GM23248 (cell line): ENCODE data around the gene PCDHB9. TPM values are rescaled to one million over a fixed set of nuclear protein-coding genes. Genes with fewer than 3 reads are reported as not detected.
A peak's percentile ranks its signal among the peaks of the same experiment; 100 is the strongest.
"Not testable (repeated sequence)": the region's sequence is repeated elsewhere in the genome, so short reads cannot be mapped to it uniquely, and the experiment has no call there.

Source experiments
- DNase-seq: peaks from one replicate; pipeline ENCODE4 v3.0.0-alpha.2; 2015
- H2AFZ ChIP-seq: fragments of 200-600 bp; sonication (generic); 2 replicates; pipeline ENCODE4 v1.6.1; 2016; ENCODE audit warnings: antibody characterized with exemption
- H3F3A ChIP-seq: fragments of 200-600 bp; sonication (generic); 2 replicates; pipeline ENCODE4 v1.6.1; 2016; ENCODE audit warnings: mild to moderate bottlenecking, antibody characterized with exemption, mixed run types; ENCODE audit not compliant: insufficient read depth
- H3K27ac ChIP-seq: fragments of 200-600 bp; sonication (generic); 2 replicates; pipeline ENCODE4 v1.5.1; 2016; ENCODE audit warnings: mild to moderate bottlenecking
- H3K27me3 ChIP-seq: fragments of 200-600 bp; sonication (generic); replicated peaks from 2 replicates; pipeline ENCODE4 v1.6.1; 2016; ENCODE audit warnings: mild to moderate bottlenecking; ENCODE audit not compliant: insufficient read depth
- H3K36me3 ChIP-seq: fragments of 200-600 bp; sonication (generic); 2 replicates; pipeline ENCODE4 v1.6.1; 2016; ENCODE audit warnings: low read depth, mild to moderate bottlenecking
- H3K4me1 ChIP-seq: fragments of 200-600 bp; sonication (generic); 2 replicates; pipeline ENCODE4 v1.6.1; 2016; ENCODE audit warnings: mild to moderate bottlenecking; ENCODE audit not compliant: insufficient read depth
- H3K4me2 ChIP-seq: fragments of 200-600 bp; sonication (generic); one replicate; pipeline ENCODE4 v1.6.1; 2016; ENCODE audit warnings: mild to moderate bottlenecking; ENCODE audit not compliant: unreplicated experiment
- H3K4me3 ChIP-seq: fragments of 200-600 bp; sonication (generic); 2 replicates; pipeline ENCODE4 v1.5.1; 2016; ENCODE audit warnings: mild to moderate bottlenecking
- H3K79me2 ChIP-seq: fragments of 200-600 bp; sonication (generic); 2 replicates; pipeline ENCODE4 v1.6.1; 2016; ENCODE audit warnings: mild to moderate bottlenecking; ENCODE audit not compliant: insufficient read depth
- H3K9ac ChIP-seq: fragments of 200-600 bp; sonication (generic); 2 replicates; pipeline ENCODE4 v1.6.1; 2016; ENCODE audit warnings: mild to moderate bottlenecking
- H3K9me2 ChIP-seq: fragments of 200-600 bp; sonication (generic); 2 replicates; pipeline ENCODE4 v1.6.1; 2016; ENCODE audit warnings: mixed run types, mild to moderate bottlenecking, moderate library complexity; ENCODE audit not compliant: insufficient read depth
- H3K9me3 ChIP-seq: fragments of 200-600 bp; sonication (generic); one replicate; pipeline ENCODE4 v1.6.1; 2017; ENCODE audit warnings: low read depth
- H4K20me1 ChIP-seq: fragments of 200-600 bp; sonication (generic); 2 replicates; pipeline ENCODE4 v1.6.0; 2016; ENCODE audit not compliant: insufficient read depth
- EZH2 ChIP-seq: fragments of 200-600 bp; sonication (generic); IDR thresholded peaks from 2 replicates; pipeline ENCODE4 v1.6.1; 2018; ENCODE audit warnings: antibody characterized with exemption, mild to moderate bottlenecking; ENCODE audit not compliant: insufficient read depth, poor library complexity, severe bottlenecking
- EZH2phosphoT487 ChIP-seq: fragments of 200-600 bp; sonication (generic); IDR thresholded peaks from 2 replicates; pipeline ENCODE4 v1.6.1; 2018; ENCODE audit warnings: antibody characterized with exemption, moderate library complexity, mild to moderate bottlenecking, low read depth; ENCODE audit not compliant: insufficient read depth
- WGBS, 2 experiments: methylation state at CpG; one replicate each; pipeline ENCODE4 v1.1.6; 2015 to 2017; ENCODE audit warnings: low lambda C conversion rate in 2 of 2, low coverage in 1 of 2; ENCODE audit errors: missing lambda C conversion rate in 2 of 2; 5-methylcytosine and 5-hydroxymethylcytosine counted together
- in situ Hi-C: fragments of 300-500 bp; cut with MboI; formaldehyde crosslinking; loops from 2 replicates; pipeline ENCODE4 v1.15.0; 2020
- polyA plus RNA-seq: library from polyadenylated mRNA; unstranded; fragments of >200 nt; fragmentation: Nextera tagmentation; extraction: Ambion mirVana; gene quantifications from 2 replicates; pipeline ENCODE4 v1.2.1, GENCODE V29; 2016
- total RNA-seq: library from RNA; depleted of rRNA; stranded (reverse); fragments of >200 nt; shearing (Covaris generic); gene quantifications from 2 replicates; pipeline ENCODE4 v1.2.3, GENCODE V29; 2014

The PCDHB9 gene
- total and polyA plus RNA-seq, 2 experiments from 2014 or later: 1.3 to 2.5 TPM

DNA sequence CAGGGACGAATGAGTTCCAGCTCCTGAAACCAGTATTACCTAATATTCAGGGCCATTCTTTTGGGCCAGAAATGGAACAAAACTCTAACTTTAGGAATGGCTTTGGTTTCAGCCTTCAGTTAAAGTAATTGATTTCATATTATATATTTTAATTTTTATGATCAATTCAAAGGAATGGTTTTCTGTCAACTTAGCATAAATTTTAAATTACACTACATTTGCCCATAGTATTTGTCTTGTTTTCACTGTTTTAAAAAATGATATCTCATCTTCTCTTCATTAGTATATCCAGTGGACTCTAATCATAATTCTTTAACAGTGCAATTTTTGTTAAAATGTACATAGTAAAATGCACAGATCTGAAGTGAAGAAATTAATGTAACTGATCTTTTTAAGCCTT, 6.6 kb upstream of the PCDHB9 start:
- WGBS, 2 experiments: 44% methylated on average over 1 of the region's 1 CpG
- H3K9me2 ChIP-seq: no peaks in the 10 kb centered on the region
- in situ Hi-C loops: loop anchor here (10.0 kb wide), 1 partner anchor 384 kb away; no protein-coding TSS in a partner anchor

DNA sequence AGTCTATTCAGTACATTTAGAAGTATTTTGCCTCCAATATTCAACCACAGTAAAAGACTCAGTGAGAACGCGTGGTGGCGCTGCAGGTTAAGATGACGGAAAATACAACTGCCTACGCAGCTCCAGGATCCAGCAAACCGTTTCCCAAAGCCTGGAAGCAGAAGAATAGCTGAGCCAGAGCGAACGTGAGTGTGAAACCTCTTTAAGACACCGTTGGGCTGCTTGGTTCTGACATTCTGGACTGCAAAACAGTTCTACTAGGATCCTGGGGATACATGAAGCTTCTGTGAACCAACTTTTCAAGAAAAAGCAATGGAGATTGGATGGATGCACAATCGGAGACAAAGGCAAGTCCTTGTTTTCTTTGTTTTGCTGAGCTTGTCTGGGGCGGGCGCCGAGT, 4.7 kb upstream of the PCDHB9 start, which contains the start of gene PCDHB16:
TSS of gene PCDHB16 (plus strand) at position 140 of the 400 bp plus-strand sequence. CDS start at position 313, 173 bp downstream.
- Histone ChIP-seq H2AFZ (peak within 1 kb of the TSS; percentile 87), H3K9ac (peak within 1 kb of the TSS; percentile 79), H4K20me1 (no peaks in the 10 kb centered on the region), H3K4me3 (peak within 1 kb of the TSS; percentile 76), H3K79me2 (no peaks in the 10 kb centered on the region), H3K4me1 (no peaks in the 10 kb centered on the region), H3K4me2 (peak within 1 kb of the TSS; percentile 53), H3K9me2 (no peaks in the 10 kb centered on the region), H3K27me3 (peaks cover 7% of the 10 kb centered on the region; the same call in 1 of the 2 replicates), H3F3A (no peaks in the 10 kb centered on the region), H3K36me3 (no peaks in the 10 kb centered on the region), H3K9me3 (no peaks in the 10 kb centered on the region), H3K27ac (peak within 1 kb of the TSS; percentile 45)
- TF ChIP-seq EZH2 (no peak), EZH2phosphoT487 (no peak)
- in situ Hi-C loops: loop anchor here (10.0 kb wide), 1 partner anchor 383 kb away; no protein-coding TSS in a partner anchor
- DNase-seq: peak; percentile 87
- WGBS, 2 experiments: 3% methylated on average over 13 of the region's 13 CpGs

More for the DNA sequence above, 6.6 kb upstream of the PCDHB9 start:
- Histone ChIP-seq H2AFZ (no peak overlapping the region), H4K20me1 (no peaks in the 10 kb centered on the region), H3K36me3 (no peaks in the 10 kb centered on the region), H3K4me2 (no peak overlapping the region), H3K4me1 (no peaks in the 10 kb centered on the region), H3K79me2 (no peaks in the 10 kb centered on the region), H3K9me3 (no peaks in the 10 kb centered on the region), H3K9ac (no peak overlapping the region), H3K27ac (no peak overlapping the region), H3F3A (no peaks in the 10 kb centered on the region), H3K4me3 (no peak overlapping the region), H3K27me3 (peaks cover 10% of the 10 kb centered on the region; the same call in 1 of the 2 replicates)
- no peak for TF ChIP-seq EZH2
- TF ChIP-seq EZH2phosphoT487: no peak
- DNase-seq: no peak

DNA sequence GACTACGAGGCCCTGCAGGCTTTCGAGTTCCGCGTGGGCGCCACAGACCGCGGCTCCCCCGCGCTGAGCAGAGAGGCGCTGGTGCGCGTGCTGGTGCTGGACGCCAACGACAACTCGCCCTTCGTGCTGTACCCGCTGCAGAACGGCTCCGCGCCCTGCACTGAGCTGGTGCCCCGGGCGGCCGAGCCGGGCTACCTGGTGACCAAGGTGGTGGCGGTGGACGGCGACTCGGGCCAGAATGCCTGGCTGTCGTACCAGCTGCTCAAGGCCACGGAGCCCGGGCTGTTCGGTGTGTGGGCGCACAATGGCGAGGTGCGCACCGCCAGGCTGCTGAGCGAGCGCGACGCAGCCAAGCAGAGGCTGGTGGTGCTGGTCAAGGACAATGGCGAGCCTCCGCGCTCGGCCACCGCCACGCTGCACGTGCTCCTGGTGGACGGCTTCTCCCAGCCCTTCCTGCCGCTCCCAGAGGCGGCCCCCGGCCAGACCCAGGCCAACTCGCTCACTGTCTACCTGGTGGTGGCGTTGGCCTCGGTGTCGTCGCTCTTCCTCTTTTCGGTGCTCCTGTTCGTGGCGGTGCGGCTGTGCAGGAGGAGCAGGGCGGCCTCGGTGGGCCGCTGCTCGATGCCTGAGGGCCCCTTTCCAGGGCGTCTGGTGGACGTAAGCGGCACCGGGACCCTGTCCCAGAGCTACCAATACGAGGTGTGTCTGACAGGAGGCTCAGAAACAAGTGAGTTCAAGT, 2.7 kb upstream of the PCDHB9 start:
- H3K4me1 ChIP-seq, H3K4me3 ChIP-seq, H4K20me1 ChIP-seq, H3K27me3 ChIP-seq, H3K9ac ChIP-seq, H3K27ac ChIP-seq, H3K9me2 ChIP-seq, DNase-seq, H3K36me3 ChIP-seq, H3K9me3 ChIP-seq, H3K4me2 ChIP-seq, H3F3A ChIP-seq, H2AFZ ChIP-seq, H3K79me2 ChIP-seq: not testable (repeated sequence)
- 30 to 34% methylated on average over 8 to 33 of the region's 69 CpGs for WGBS, 2 experiments
- in situ Hi-C loops: loop anchor here (10.0 kb wide), 1 partner anchor 381 kb away; no protein-coding TSS in a partner anchor

DNA sequence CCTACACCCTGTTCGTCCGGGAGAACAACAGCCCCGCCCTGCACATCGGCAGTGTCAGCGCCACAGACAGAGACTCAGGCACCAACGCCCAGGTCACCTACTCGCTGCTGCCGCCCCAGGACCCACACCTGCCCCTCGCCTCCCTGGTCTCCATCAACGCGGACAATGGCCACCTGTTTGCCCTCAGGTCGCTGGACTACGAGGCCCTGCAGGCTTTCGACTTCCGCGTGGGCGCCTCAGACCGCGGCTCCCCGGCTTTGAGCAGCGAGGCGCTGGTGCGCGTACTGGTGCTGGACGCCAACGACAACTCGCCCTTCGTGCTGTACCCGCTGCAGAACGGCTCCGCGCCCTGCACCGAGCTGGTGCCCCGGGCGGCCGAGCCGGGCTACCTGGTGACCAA, 1.7 kb downstream of the PCDHB9 start:
- not testable (repeated sequence) for H3K27me3 ChIP-seq, H3K9ac ChIP-seq, H3K4me3 ChIP-seq, H3K4me2 ChIP-seq, H2AFZ ChIP-seq, H3K36me3 ChIP-seq, DNase-seq, H3K4me1 ChIP-seq, H3K9me2 ChIP-seq, H3K27ac ChIP-seq, H3K9me3 ChIP-seq, H3F3A ChIP-seq, H3K79me2 ChIP-seq, H4K20me1 ChIP-seq
- WGBS, 2 experiments: 38 to 44% methylated on average over 24 to 33 of the region's 37 CpGs
- in situ Hi-C loops: loop anchor here (10.0 kb wide), 1 partner anchor 376 kb away; no protein-coding TSS in a partner anchor

DNA sequence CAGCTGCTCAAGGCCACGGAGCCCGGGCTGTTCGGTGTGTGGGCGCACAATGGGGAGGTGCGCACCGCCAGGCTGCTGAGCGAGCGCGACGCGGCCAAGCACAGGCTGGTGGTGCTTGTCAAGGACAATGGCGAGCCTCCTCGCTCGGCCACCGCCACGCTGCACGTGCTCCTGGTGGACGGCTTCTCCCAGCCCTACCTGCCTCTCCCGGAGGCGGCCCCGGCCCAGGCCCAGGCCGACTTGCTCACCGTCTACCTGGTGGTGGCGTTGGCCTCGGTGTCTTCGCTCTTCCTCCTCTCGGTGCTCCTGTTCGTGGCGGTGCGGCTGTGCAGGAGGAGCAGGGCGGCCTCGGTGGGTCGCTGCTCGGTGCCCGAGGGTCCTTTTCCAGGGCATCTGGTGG, 2.2 kb downstream of the PCDHB9 start:
- not testable (repeated sequence) for H3K36me3 ChIP-seq, H3K9me3 ChIP-seq, H3K27ac ChIP-seq, H2AFZ ChIP-seq, DNase-seq, H3K9ac ChIP-seq, H3K4me1 ChIP-seq, H3F3A ChIP-seq, H4K20me1 ChIP-seq, H3K9me2 ChIP-seq, H3K79me2 ChIP-seq, H3K27me3 ChIP-seq, H3K4me2 ChIP-seq, H3K4me3 ChIP-seq
- in situ Hi-C loops: loop anchor here (10.0 kb wide), 1 partner anchor 376 kb away; no protein-coding TSS in a partner anchor
- WGBS, 2 experiments: 41 to 47% methylated on average over 19 to 27 of the region's 35 CpGs
